ENCODE results near the gene ZNF664.

ZNF664 gene

GRCh38 chr12:123992118-123992825 lies 19.3 kb downstream of the ZNF664 start:
- DNase-seq: no peak

GRCh38 chr12:123995023-123995748 lies 22.2 kb downstream of the ZNF664 start:
- no peak for DNase-seq

- no peak for DNase-seq
Measured at GRCh38 chr12:123996581-123996980, 23.6 kb downstream of the ZNF664 start.

- no peak for DNase-seq
Measured at GRCh38 chr12:123997033-123997822, 24.2 kb downstream of the ZNF664 start.

- DNase-seq: no peak
Measured at GRCh38 chr12:123997908-123998307, 24.9 kb downstream of the ZNF664 start.

- no peak for DNase-seq
Measured at GRCh38 chr12:123998344-123998990, 25.5 kb downstream of the ZNF664 start.

GRCh38 chr12:123998991-123999359 lies 26.0 kb downstream of the ZNF664 start:
- no peak for DNase-seq

- no peak for DNase-seq
Measured at GRCh38 chr12:124000111-124000510, 27.1 kb downstream of the ZNF664 start.

- DNase-seq: no peak
Measured at GRCh38 chr12:124001343-124001742, 28.3 kb downstream of the ZNF664 start.

- DNase-seq: no peak
Measured at GRCh38 chr12:124002021-124002644, 29.1 kb downstream of the ZNF664 start.

- no peak for DNase-seq
Measured at GRCh38 chr12:124002654-124003053, 29.6 kb downstream of the ZNF664 start.

- DNase-seq: no peak
Measured at GRCh38 chr12:124004233-124004875, 31.3 kb downstream of the ZNF664 start.

GRCh38 chr12:124006085-124006845 lies 33.2 kb downstream of the ZNF664 start:
- DNase-seq: no peak

- DNase-seq: no peak
Measured at GRCh38 chr12:124006846-124007713, 34.1 kb downstream of the ZNF664 start.

GRCh38 chr12:124007826-124008570 lies 35.0 kb downstream of the ZNF664 start:
- no peak for DNase-seq

GRCh38 chr12:124008595-124008994 lies 35.6 kb downstream of the ZNF664 start:
- DNase-seq: no peak

- DNase-seq: no peak
Measured at GRCh38 chr12:124009781-124010180, 36.8 kb downstream of the ZNF664 start.

- no peak for DNase-seq
Measured at GRCh38 chr12:124010687-124011086, 37.7 kb downstream of the ZNF664 start.

- no peak for DNase-seq
Measured at GRCh38 chr12:124011435-124012115, 38.6 kb downstream of the ZNF664 start.

All from NCI-H524 treated with DMSO at 0.1 percent for 48 hours (cell line).